Ovary (tissue), 3 donors: ENCODE measurements around the gene RSPO3.

Source experiments
- CTCF ChIP-seq, 3 donors: fragments of 450-650 bp in 2 of 3; fragments of 200-600 bp in 1 of 3; IDR thresholded peaks; one replicate each; pipeline versions ENCODE4 v1.5.1 to v1.8.0; 2016 to 2022; ENCODE audit warnings: antibody characterized with exemption in 3 of 3, mild to moderate bottlenecking in 1 of 3
- EP300 ChIP-seq: sonication (generic); formaldehyde crosslinking; IDR thresholded peaks from one replicate; pipeline ENCODE4 v1.6.1; 2017; ENCODE audit warnings: antibody characterized with exemption
- POLR2A ChIP-seq: fragments of 450-650 bp; IDR thresholded peaks from one replicate; pipeline ENCODE4 v1.6.1; 2017; ENCODE audit warnings: antibody characterized with exemption, mild to moderate bottlenecking, moderate library complexity
- donor health status: DM: no; HTN: no; CAD: no.

- TF ChIP-seq CTCF (IDR thresholded peaks at IDR 0.05) = no peak
- no peak for TF ChIP-seq POLR2A
- TF ChIP-seq EP300 = no peak
Measured at GRCh38 chr6:127177030-127177922, 58.8 kb downstream of the RSPO3 start.
